Left ventricle myocardium superior (tissue), 1 donor: ENCODE data around the gene IFNA1. TPM values are rescaled to one million over a fixed set of nuclear protein-coding genes. Genes with fewer than 3 reads are reported as not detected.
A peak's percentile ranks its signal among the peaks of the same experiment; 100 is the strongest.

Experiments used
- ATAC-seq: fragments of 200-7000 bp; cut with Tn5 transposase; one replicate; pipeline ENCODE4 v1.9.1; 2020; ENCODE audit warnings: mild to moderate bottlenecking, moderate library complexity
- DNase-seq: peaks from one replicate; pipeline ENCODE4 v3.0.0-alpha.2; 2020
- intact Hi-C: fragments of 100-400 bp; cut with micrococcal nuclease; formaldehyde crosslinking; loops from one replicate; pipeline ENCODE4 v1.11.0; 2022
- long read RNA-seq: library from polyadenylated mRNA; unstranded; transcript quantifications from one replicate; pipeline ENCODE4 v2.0.0, GENCODE V29; 2021
- total RNA-seq: library from RNA; stranded (reverse); fragmentation: NEBNext Ultra II Directional; extraction: Animal tissue kit (Norgen Biotek cat#: 25700); gene quantifications from one replicate; pipeline ENCODE4 v1.2.1, GENCODE V29; 2021
- donor health status: DM: no; HTN: yes; CAD: no; lungs with severe emphysema.

IFNA1 gene
- total RNA-seq = not detected
- long read RNA-seq = 0 reads

DNA sequence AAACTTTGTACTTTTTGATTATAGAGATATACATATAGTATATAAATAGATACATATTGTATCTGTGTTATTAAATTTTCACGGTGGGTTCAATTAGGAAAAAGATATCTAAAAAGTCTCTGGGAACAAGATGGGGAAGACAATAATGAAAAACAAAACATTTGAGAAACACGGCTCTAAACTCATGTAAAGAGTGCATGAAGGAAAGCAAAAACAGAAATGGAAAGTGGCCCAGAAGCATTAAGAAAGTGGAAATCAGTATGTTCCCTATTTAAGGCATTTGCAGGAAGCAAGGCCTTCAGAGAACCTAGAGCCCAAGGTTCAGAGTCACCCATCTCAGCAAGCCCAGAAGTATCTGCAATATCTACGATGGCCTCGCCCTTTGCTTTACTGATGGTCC, at the start of gene IFNA1:
Gene IFNA1 (plus strand): TSS at position 301 of the 400 bp plus-strand sequence. CDS start 69 bp downstream, at position 370.
- DNase-seq (no peak), ATAC-seq (no peak)
- intact Hi-C loops = no loop called here

DNA sequence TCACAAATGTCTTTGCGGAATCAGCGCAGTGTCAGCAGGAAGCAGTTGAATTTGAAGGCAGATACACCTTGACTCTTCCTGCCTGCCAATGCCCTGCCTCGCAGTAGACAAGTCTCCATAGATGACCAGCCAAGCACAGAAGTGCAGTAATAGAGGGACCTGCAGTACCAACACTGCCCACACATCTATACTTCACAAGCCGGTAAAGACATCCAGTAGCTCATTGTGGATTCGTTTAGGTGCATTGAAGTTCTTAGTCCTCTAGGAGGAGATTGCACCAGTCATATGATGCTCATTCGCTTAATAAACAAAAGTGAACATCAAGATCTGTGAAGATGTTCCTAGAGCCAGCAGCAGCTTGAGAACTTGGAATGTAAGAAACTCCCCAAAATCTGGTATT, 48.0 kb upstream of the IFNA1 start:
- DNase-seq (no peak), ATAC-seq (no peak)
- intact Hi-C loops = no loop called here

DNA sequence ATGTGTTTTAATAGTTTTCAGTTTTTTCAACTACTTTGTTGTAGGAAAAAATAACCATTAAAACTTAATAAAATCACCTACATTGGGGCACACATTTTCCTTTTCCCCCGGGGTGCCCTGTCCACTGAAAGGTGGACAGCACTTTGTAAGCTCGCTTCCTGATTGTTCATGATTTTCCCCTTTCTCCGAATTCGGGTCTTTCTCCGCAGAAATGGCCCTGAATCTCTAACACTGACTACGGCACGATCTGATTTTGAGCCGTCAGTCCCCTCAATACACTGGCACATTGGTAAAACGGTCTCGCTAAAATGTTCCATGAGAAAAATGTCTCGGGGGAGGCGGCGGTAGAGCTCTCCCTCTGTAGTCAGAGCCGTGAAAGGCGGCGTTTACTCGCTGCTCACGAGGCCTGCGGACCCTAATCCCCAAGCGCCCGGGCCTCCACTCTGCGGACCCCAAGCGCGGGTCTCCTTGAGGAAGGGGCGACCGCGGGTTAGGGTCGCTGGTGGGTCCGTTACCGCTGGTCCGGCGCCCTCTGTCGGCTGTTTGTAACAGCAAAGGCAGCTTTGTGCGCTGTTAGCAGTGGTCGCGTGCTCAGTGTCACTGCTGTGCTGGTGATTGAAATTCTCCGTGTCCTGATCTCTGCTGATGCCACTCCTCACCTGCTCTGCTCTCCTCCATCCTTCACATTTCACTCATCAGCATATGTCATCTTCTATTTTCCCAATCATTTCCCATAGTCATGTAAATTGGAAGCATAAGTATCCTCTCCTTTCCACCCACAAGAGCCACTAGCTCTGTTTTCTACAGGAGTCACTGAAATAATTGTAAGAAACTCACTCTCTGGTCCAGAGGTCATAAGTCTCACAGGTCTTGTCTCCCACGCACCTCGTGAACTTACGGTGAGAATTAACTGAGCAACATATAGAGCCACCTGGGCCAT, 44.2 kb upstream of the IFNA1 start:
- intact Hi-C loops = loop anchor here (5.0 kb wide), 1 partner anchor 69 kb away; no protein-coding TSS in a partner anchor
- DNase-seq (peak; percentile 64), ATAC-seq (peak; percentile 69)

DNA sequence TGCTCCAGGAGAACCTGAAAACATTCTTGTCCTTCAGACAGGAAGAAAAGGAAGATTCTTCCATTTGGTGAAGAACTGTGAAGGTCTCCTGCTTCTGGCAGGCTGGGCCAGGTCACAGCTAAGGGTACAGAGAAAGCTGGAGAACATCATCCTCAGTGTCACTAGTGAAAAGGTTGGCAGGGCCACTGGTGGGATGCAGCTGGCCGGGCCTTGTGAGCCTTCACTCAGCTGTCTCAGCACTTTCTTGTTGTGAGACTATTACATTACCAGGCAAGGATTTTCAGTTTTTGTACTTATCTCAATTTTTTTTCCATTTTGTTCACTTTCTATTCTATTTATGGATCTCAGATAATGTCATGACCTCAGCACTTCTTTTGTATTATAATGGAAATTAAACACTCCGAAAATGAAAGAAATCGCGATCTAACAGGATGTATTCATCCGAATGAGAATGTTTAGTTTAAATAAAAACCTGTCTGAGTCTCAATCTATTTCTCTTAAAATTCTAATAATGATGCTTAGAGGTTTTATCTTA, 41.2 kb upstream of the IFNA1 start:
- intact Hi-C loops = loop anchor here (5.0 kb wide), 1 partner anchor 72 kb away; no protein-coding TSS in a partner anchor
- ATAC-seq (no peak), DNase-seq (no peak)

GRCh38 chr9:21399956-21400355, 40.3 kb upstream of the IFNA1 start:
- intact Hi-C loops = loop anchor here (5.0 kb wide), 1 partner anchor 73 kb away; no protein-coding TSS in a partner anchor
- DNase-seq (no peak), ATAC-seq (no peak)

GRCh38 chr9:21402386-21403251, 37.6 kb upstream of the IFNA1 start:
- peak; percentile 32 for DNase-seq
- intact Hi-C loops = no loop called here
- no peak for ATAC-seq

DNA sequence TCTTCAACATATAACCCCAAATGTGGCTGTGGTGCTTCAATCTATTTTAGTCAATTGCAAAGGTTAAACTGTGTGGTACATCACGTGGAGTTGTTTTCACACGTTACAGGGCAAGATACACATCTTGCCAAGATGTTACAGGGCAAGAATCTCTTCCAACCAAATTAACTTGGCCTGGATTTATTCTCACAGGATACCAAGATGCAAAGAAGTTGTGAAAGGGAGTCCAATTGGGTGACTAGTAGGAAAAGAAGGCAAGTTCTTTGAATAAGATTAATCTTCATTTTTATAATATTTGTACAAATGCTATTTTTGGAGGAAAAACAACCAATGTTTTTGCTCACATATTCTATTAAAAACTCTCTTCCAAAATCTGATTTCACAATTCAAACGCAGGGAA, 36.1 kb upstream of the IFNA1 start:
- DNase-seq (no peak), ATAC-seq (no peak)
- intact Hi-C loops = no loop called here

- DNase-seq = no peak
- intact Hi-C loops = no loop called here
- no peak for ATAC-seq
Measured at GRCh38 chr9:21408817-21409216, 31.4 kb upstream of the IFNA1 start, which contains the start of gene IFNA8. Gene IFNA8, plus strand, starts transcription at chr9:21409117. Its CDS starts 60 bp downstream, at chr9:21409177.

GRCh38 chr9:21412107-21412506, 28.1 kb upstream of the IFNA1 start:
- ATAC-seq = no peak
- intact Hi-C loops = no loop called here

GRCh38 chr9:21413151-21413550, 27.1 kb upstream of the IFNA1 start:
- DNase-seq (no peak), ATAC-seq (no peak)
- intact Hi-C loops = no loop called here

More at GRCh38 chr9:21412107-21412506, 28.1 kb upstream of the IFNA1 start:
- DNase-seq = no peak

DNA sequence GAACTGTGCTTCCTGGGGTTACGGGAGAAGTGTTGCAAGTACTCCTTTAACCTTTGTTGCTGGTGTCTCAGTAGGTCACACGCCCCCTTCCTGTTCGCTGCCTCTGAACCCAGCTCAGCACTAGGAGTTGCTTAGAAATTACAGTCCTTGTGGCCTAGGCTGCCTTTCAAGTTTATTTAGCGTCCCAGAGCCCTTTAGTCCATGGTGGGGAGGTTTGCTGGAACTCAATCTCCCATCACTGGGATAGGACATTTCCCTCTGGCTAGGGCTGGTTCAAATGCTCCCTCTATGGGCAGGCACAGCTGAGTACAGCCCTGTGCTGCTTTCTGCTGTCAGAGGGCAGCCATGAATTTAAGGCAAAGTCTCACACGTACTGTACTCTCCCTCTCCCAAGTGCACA, 26.6 kb upstream of the IFNA1 start:
- DNase-seq (no peak), ATAC-seq (no peak)
- intact Hi-C loops = no loop called here

- ATAC-seq = no peak
Measured at GRCh38 chr9:21414220-21414940, 25.9 kb upstream of the IFNA1 start.

GRCh38 chr9:21415493-21416267, 24.6 kb upstream of the IFNA1 start:
- DNase-seq (no peak), ATAC-seq (no peak)
- intact Hi-C loops = no loop called here

More at GRCh38 chr9:21414220-21414940, 25.9 kb upstream of the IFNA1 start:
- DNase-seq = no peak
- intact Hi-C loops = no loop called here

- no peak for DNase-seq
- ATAC-seq = no peak
- intact Hi-C loops = no loop called here
Measured at GRCh38 chr9:21428235-21428634, 12.0 kb upstream of the IFNA1 start.

GRCh38 chr9:21429191-21429590, 11.0 kb upstream of the IFNA1 start:
- ATAC-seq (no peak), DNase-seq (no peak)
- intact Hi-C loops = no loop called here

- intact Hi-C loops = no loop called here
- DNase-seq (no peak), ATAC-seq (no peak)
Measured at GRCh38 chr9:21432672-21433425, 7.4 kb upstream of the IFNA1 start.
